ENCODE measurements around the gene STIP1.

The STIP1 gene

GRCh38 chr11:64226507-64227051, 40.6 kb downstream of the STIP1 start:
- peak overlapping the region; percentile 98 for H3K4me3 ChIP-seq (ENCODE audit: low read length)
- H3K9ac ChIP-seq (ENCODE audit: low read length), result peak overlapping the region; percentile 97
- no peaks in the 10 kb centered on the region for H3K9me3 ChIP-seq (ENCODE audit: control insufficient read depth, low read length)
- no peaks in the 10 kb centered on the region for H3K27me3 ChIP-seq (replicated peaks; ENCODE audit: control insufficient read depth, insufficient read depth, low read length)
- DNase-seq (ENCODE audit: low read depth), result no peak
- H3K36me3 ChIP-seq (ENCODE audit: control insufficient read depth, insufficient read depth, low read length, severe bottlenecking), result no peaks in the 10 kb centered on the region
- peaks cover 24% of the 10 kb centered on the region for H3K4me1 ChIP-seq (ENCODE audit: control insufficient read depth, insufficient read depth, low read length)

GRCh38 chr11:64227405-64227956, 41.5 kb downstream of the STIP1 start:
- no peak for DNase-seq (ENCODE audit: low read depth)
- peak overlapping the region; percentile 98 for H3K4me3 ChIP-seq (ENCODE audit: low read length)
- H3K9ac ChIP-seq (ENCODE audit: low read length), result peak overlapping the region; percentile 97
- no peaks in the 10 kb centered on the region for H3K27me3 ChIP-seq (replicated peaks; ENCODE audit: control insufficient read depth, insufficient read depth, low read length)
- no peaks in the 10 kb centered on the region for H3K36me3 ChIP-seq (ENCODE audit: control insufficient read depth, insufficient read depth, low read length, severe bottlenecking)
- H3K9me3 ChIP-seq (ENCODE audit: control insufficient read depth, low read length), result no peaks in the 10 kb centered on the region
- H3K4me1 ChIP-seq (ENCODE audit: control insufficient read depth, insufficient read depth, low read length), result peaks cover 24% of the 10 kb centered on the region

DNA sequence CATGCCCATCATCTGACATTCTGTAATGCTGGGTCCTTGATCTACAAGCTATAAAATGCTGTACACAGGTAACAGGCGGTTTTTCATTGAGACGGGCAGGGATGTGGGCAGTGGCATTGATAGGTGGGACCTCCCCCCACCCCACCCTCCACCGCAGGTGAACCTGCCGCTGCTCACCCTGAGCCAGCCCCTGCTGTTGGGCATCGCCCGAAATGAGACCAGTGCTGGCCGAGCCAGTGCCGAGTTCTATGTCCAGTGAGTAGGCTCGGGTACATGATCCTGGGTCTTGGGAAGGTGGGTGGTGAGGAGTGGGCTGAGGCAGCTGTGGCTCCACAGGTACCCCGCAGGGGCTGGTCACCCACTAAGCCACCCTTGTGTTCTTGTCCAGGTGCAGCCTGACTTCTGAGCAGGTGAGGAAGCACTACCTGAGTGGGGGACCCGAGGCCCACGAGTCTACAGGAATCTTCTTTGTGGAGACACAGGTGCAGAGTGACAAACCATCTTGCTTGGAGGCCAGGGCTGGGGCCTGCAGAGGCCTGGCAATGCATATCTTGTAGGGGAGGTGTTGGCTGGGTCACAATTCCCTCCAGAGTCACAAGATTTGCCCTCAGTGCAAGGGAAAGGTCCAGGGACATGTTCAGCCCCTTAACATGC, 43.2 kb downstream of the STIP1 start:
- peak overlapping the region; percentile 86 for H3K4me3 ChIP-seq (ENCODE audit: low read length)
- peak overlapping the region; percentile 90 for H3K9ac ChIP-seq (ENCODE audit: low read length)
- no peaks in the 10 kb centered on the region for H3K36me3 ChIP-seq (ENCODE audit: control insufficient read depth, insufficient read depth, low read length, severe bottlenecking)
- no peaks in the 10 kb centered on the region for H3K9me3 ChIP-seq (ENCODE audit: control insufficient read depth, low read length)
- peaks cover 31% of the 10 kb centered on the region for H3K4me1 ChIP-seq (ENCODE audit: control insufficient read depth, insufficient read depth, low read length)
- no peak for DNase-seq (ENCODE audit: low read depth)
- no peaks in the 10 kb centered on the region for H3K27me3 ChIP-seq (replicated peaks; ENCODE audit: control insufficient read depth, insufficient read depth, low read length)

DNA sequence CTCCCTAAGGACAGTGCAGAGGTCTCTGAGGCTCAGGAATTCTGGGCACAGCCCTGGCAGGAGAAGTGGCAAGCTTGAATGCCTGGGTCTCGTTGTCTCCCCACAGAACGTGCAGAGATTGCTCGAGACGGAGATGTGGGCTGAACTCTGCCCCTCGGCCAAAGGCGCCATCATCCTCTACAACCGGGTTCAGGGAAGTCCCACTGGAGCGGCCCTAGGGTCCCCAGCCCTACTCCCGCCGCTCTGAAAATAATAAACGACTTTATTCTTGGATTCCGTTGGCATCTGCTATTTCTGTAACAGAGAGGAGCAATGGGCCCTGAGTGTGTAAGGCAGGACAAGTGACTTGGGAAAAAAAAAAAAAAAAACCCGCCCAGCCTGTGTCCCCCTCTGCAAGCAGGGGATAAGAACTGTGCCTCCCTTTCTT, 43.8 kb downstream of the STIP1 start:
- Histone ChIP-seq H3K9me3 (ENCODE audit: control insufficient read depth, low read length) (no peaks in the 10 kb centered on the region), H3K36me3 (ENCODE audit: control insufficient read depth, insufficient read depth, low read length, severe bottlenecking) (no peaks in the 10 kb centered on the region), H3K27me3 (replicated peaks; ENCODE audit: control insufficient read depth, insufficient read depth, low read length) (no peaks in the 10 kb centered on the region)

GRCh38 chr11:64230171-64230984, 44.4 kb downstream of the STIP1 start, which contains the start of gene DNAJC4:
TSS of gene DNAJC4 (plus strand) at chr11:64230548. CDS start at chr11:64230855, 307 bp downstream.
- DNase-seq (ENCODE audit: low read depth), result peak; percentile 93
- Histone ChIP-seq H3K4me3 (ENCODE audit: low read length) (peak within 1 kb of the TSS; percentile 86), H3K9me3 (ENCODE audit: control insufficient read depth, low read length) (no peaks in the 10 kb centered on the region), H3K4me1 (ENCODE audit: control insufficient read depth, insufficient read depth, low read length) (peaks cover 32% of the 10 kb centered on the region), H3K27me3 (replicated peaks; ENCODE audit: control insufficient read depth, insufficient read depth, low read length) (no peaks in the 10 kb centered on the region), H3K36me3 (ENCODE audit: control insufficient read depth, insufficient read depth, low read length, severe bottlenecking) (no peaks in the 10 kb centered on the region), H3K9ac (ENCODE audit: low read length) (peak within 1 kb of the TSS; percentile 90)

More for the DNA sequence above, 43.8 kb downstream of the STIP1 start:
- H3K4me3 ChIP-seq (ENCODE audit: low read length), result peak overlapping the region; percentile 86
- peaks cover 31% of the 10 kb centered on the region for H3K4me1 ChIP-seq (ENCODE audit: control insufficient read depth, insufficient read depth, low read length)
- H3K9ac ChIP-seq (ENCODE audit: low read length), result peak overlapping the region; percentile 90
- no peak for DNase-seq (ENCODE audit: low read depth)

DNA sequence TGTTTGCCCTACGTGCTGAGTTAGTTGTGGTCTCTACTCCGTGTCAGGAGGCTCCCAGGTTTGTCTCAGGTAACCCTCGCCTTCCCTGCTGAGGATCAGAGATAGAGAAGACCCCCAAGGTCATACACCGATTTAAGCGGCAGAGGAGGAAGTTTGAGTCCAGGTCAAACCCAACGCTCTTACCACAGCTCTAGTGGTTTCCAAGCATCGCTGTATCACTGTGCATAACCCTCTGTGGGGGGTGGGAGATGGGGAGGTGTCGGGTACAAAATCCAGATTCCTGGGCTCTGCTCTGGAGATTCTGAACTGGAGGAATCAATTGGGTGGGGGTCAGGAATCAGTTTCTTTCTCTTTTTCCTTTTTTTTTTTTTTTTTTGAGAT, 45.0 kb downstream of the STIP1 start:
- Histone ChIP-seq H3K36me3 (ENCODE audit: control insufficient read depth, insufficient read depth, low read length, severe bottlenecking) (peaks cover 2% of the 10 kb centered on the region), H3K4me3 (ENCODE audit: low read length) (peak overlapping the region; percentile 86), H3K9me3 (ENCODE audit: control insufficient read depth, low read length) (no peaks in the 10 kb centered on the region), H3K4me1 (ENCODE audit: control insufficient read depth, insufficient read depth, low read length) (peaks cover 35% of the 10 kb centered on the region), H3K9ac (ENCODE audit: low read length) (peak overlapping the region; percentile 90), H3K27me3 (replicated peaks; ENCODE audit: control insufficient read depth, insufficient read depth, low read length) (no peaks in the 10 kb centered on the region)
- no peak for DNase-seq (ENCODE audit: low read depth)

DNA sequence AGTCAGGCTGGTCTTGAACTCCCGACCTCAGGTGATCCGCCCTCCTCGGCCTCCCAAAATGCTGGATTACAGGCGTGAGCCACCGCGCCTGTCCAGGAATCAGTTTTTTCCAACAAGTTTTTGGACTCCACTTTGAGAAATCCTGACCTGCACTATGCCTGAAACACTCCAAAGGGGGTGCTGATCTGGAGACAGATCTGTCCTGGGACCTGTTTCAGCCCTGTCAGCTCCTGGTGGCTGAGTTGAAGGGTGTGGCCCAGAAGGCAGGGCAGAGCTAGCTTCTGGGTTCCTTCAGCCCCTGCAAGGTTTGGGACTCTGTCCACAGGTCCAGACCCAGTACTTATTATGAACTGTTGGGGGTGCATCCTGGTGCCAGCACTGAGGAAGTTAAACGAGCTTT, 45.6 kb downstream of the STIP1 start:
- Histone ChIP-seq H3K27me3 (replicated peaks; ENCODE audit: control insufficient read depth, insufficient read depth, low read length) (no peaks in the 10 kb centered on the region), H3K36me3 (ENCODE audit: control insufficient read depth, insufficient read depth, low read length, severe bottlenecking) (peaks cover 3% of the 10 kb centered on the region), H3K4me1 (ENCODE audit: control insufficient read depth, insufficient read depth, low read length) (peaks cover 35% of the 10 kb centered on the region), H3K9ac (ENCODE audit: low read length) (no peak overlapping the region), H3K9me3 (ENCODE audit: control insufficient read depth, low read length) (no peaks in the 10 kb centered on the region), H3K4me3 (ENCODE audit: low read length) (no peak overlapping the region)
- no peak for DNase-seq (ENCODE audit: low read depth)

DNA sequence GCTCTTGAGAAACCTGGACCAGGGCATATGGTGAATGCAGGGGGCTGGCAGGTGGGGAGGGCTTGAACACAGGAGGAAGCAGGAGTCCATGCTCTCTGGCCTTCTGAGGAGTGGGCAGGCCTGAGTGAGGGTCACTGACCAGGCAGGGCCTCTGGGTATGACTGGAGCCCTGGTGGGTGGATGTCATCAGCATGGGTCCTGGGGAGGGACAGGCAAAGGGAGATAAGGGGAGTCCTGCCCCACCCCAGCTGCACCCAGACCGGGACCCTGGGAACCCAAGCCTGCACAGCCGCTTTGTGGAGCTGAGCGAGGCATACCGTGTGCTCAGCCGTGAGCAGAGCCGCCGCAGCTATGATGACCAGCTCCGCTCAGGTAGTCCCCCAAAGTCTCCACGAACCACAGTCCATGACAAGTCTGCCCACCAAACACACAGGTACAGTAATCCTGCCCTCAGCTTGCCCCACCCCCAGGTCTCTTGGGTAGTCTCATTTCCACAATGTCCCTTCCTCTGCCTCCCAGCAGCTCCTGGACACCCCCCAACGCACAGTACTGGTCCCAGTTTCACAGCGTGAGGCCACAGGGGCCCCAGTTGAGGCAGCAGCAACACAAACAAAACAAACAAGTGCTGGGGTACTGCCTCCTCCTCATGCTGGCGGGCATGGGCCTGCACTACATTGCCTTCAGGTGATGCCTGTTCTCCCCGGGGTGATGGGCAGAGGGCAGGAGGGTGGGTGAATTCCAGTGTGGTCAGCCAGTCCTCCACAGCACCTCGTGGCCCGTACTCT, 46.4 kb downstream of the STIP1 start:
- Histone ChIP-seq H3K4me1 (ENCODE audit: control insufficient read depth, insufficient read depth, low read length) (peaks cover 27% of the 10 kb centered on the region), H3K36me3 (ENCODE audit: control insufficient read depth, insufficient read depth, low read length, severe bottlenecking) (peaks cover 3% of the 10 kb centered on the region), H3K9ac (ENCODE audit: low read length) (no peak overlapping the region), H3K27me3 (replicated peaks; ENCODE audit: control insufficient read depth, insufficient read depth, low read length) (no peaks in the 10 kb centered on the region), H3K9me3 (ENCODE audit: control insufficient read depth, low read length) (no peaks in the 10 kb centered on the region), H3K4me3 (ENCODE audit: low read length) (no peak overlapping the region)
- DNase-seq (ENCODE audit: low read depth), result no peak

DNA sequence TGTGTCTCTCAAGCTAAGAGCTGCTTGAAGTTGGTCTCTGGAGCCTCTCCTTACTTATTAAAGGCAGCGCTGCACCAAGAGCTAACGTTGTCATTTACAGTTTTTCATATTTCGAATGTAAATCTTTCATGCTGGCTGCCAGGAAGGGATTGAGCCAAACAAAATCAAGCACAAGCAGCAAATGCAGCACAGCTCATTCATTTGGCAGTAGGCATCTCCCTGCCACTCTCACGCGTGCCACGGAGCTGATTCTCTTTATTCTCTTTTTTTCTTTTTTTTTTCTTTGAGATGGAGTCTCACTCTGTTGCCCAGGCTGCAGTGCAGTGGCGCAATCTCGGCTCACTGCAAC, 47.0 kb downstream of the STIP1 start:
- Histone ChIP-seq H3K36me3 (ENCODE audit: control insufficient read depth, insufficient read depth, low read length, severe bottlenecking) (peaks cover 9% of the 10 kb centered on the region), H3K9me3 (ENCODE audit: control insufficient read depth, low read length) (no peaks in the 10 kb centered on the region), H3K27me3 (replicated peaks; ENCODE audit: control insufficient read depth, insufficient read depth, low read length) (no peaks in the 10 kb centered on the region), H3K9ac (ENCODE audit: low read length) (no peak overlapping the region), H3K4me3 (ENCODE audit: low read length) (no peak overlapping the region), H3K4me1 (ENCODE audit: control insufficient read depth, insufficient read depth, low read length) (peaks cover 24% of the 10 kb centered on the region)
- no peak for DNase-seq (ENCODE audit: low read depth)

- H3K9me3 ChIP-seq (ENCODE audit: control insufficient read depth, low read length), result no peaks in the 10 kb centered on the region
- peak within 1 kb of the TSS; percentile 81 for H3K4me3 ChIP-seq (ENCODE audit: low read length)
- H3K9ac ChIP-seq (ENCODE audit: low read length), result peak within 1 kb of the TSS; percentile 84
- peaks cover 24% of the 10 kb centered on the region for H3K4me1 ChIP-seq (ENCODE audit: control insufficient read depth, insufficient read depth, low read length)
- DNase-seq (ENCODE audit: low read depth), result peak; percentile 81
- no peaks in the 10 kb centered on the region for H3K27me3 ChIP-seq (replicated peaks; ENCODE audit: control insufficient read depth, insufficient read depth, low read length)
- H3K36me3 ChIP-seq (ENCODE audit: control insufficient read depth, insufficient read depth, low read length, severe bottlenecking), result peaks cover 20% of the 10 kb centered on the region
Measured at GRCh38 chr11:64233913-64234586, 48.1 kb downstream of the STIP1 start, which contains the start of gene VEGFB. TSS of gene VEGFB (plus strand) at chr11:64234584. CDS start at chr11:64234834, 250 bp downstream.
